ENCODE measurements around the gene CD151.
A peak's percentile ranks its signal among the peaks of the same experiment; 100 is the strongest.

The CD151 gene

GRCh38 chr11:838441-839279 lies 5.9 kb downstream of the CD151 start:
- Histone ChIP-seq H3K9ac (ENCODE audit: low read length) (no peak overlapping the region), H3K9me3 (ENCODE audit: control insufficient read depth, insufficient read depth, low read depth, low read length) (no peaks in the 10 kb centered on the region), H3K27me3 (ENCODE audit: control insufficient read depth, insufficient read depth, low read length) (no peaks in the 10 kb centered on the region), H3K36me3 (ENCODE audit: control insufficient read depth, insufficient read depth, low read length) (peaks cover 45% of the 10 kb centered on the region), H3K4me1 (ENCODE audit: control insufficient read depth, insufficient read depth, low read length) (peaks cover 31% of the 10 kb centered on the region), H3K27ac (ENCODE audit: low read depth, low read length) (no peak overlapping the region), H3K4me3 (ENCODE audit: low read depth, low read length) (no peak overlapping the region)

- Histone ChIP-seq H3K27ac (ENCODE audit: low read depth, low read length) (no peak overlapping the region), H3K36me3 (ENCODE audit: control insufficient read depth, insufficient read depth, low read length) (peaks cover 45% of the 10 kb centered on the region)
Observed at GRCh38 chr11:839280-839623, 6.5 kb downstream of the CD151 start.

GRCh38 chr11:839875-840617 lies 7.3 kb downstream of the CD151 start:
- Histone ChIP-seq H3K4me3 (ENCODE audit: low read depth, low read length) (no peak overlapping the region), H3K9ac (ENCODE audit: low read length) (no peak overlapping the region), H3K27ac (ENCODE audit: low read depth, low read length) (no peak overlapping the region), H3K27me3 (ENCODE audit: control insufficient read depth, insufficient read depth, low read length) (no peaks in the 10 kb centered on the region), H3K36me3 (ENCODE audit: control insufficient read depth, insufficient read depth, low read length) (peaks cover 45% of the 10 kb centered on the region), H3K9me3 (ENCODE audit: control insufficient read depth, insufficient read depth, low read depth, low read length) (no peaks in the 10 kb centered on the region), H3K4me1 (ENCODE audit: control insufficient read depth, insufficient read depth, low read length) (peaks cover 19% of the 10 kb centered on the region)

More at GRCh38 chr11:839280-839623, 6.5 kb downstream of the CD151 start:
- Histone ChIP-seq H3K9me3 (ENCODE audit: control insufficient read depth, insufficient read depth, low read depth, low read length) (no peaks in the 10 kb centered on the region), H3K9ac (ENCODE audit: low read length) (no peak overlapping the region), H3K4me3 (ENCODE audit: low read depth, low read length) (no peak overlapping the region), H3K27me3 (ENCODE audit: control insufficient read depth, insufficient read depth, low read length) (no peaks in the 10 kb centered on the region), H3K4me1 (ENCODE audit: control insufficient read depth, insufficient read depth, low read length) (peaks cover 25% of the 10 kb centered on the region)

GRCh38 chr11:841981-842369 lies 9.2 kb downstream of the CD151 start:
- Histone ChIP-seq H3K4me1 (ENCODE audit: control insufficient read depth, insufficient read depth, low read length) (peaks cover 34% of the 10 kb centered on the region), H3K27ac (ENCODE audit: low read depth, low read length) (peak overlapping the region; percentile 100), H3K9ac (ENCODE audit: low read length) (peak overlapping the region; percentile 100)

GRCh38 chr11:842370-843002 lies 9.7 kb downstream of the CD151 start, which contains the start of the genes POLR2L and TSPAN4:
POLR2L (minus strand) TSS chr11:842529; CDS start chr11:842508, 21 bp downstream.
TSPAN4 (plus strand) TSS chr11:842852; CDS start chr11:850305, 7,453 bp downstream.
- Histone ChIP-seq H3K27ac (ENCODE audit: low read depth, low read length) (peak within 1 kb of the TSS; percentile 100), H3K4me1 (ENCODE audit: control insufficient read depth, insufficient read depth, low read length) (peaks cover 34% of the 10 kb centered on the region), H3K36me3 (ENCODE audit: control insufficient read depth, insufficient read depth, low read length) (peaks cover 35% of the 10 kb centered on the region), H3K27me3 (ENCODE audit: control insufficient read depth, insufficient read depth, low read length) (peaks cover 6% of the 10 kb centered on the region; the same call in 1 of the 2 replicates), H3K4me3 (ENCODE audit: low read depth, low read length) (peak within 1 kb of the TSS; percentile 98), H3K9ac (ENCODE audit: low read length) (peak within 1 kb of the TSS; percentile 100), H3K9me3 (ENCODE audit: control insufficient read depth, insufficient read depth, low read depth, low read length) (no peaks in the 10 kb centered on the region)

More at GRCh38 chr11:841981-842369, 9.2 kb downstream of the CD151 start:
- Histone ChIP-seq H3K27me3 (ENCODE audit: control insufficient read depth, insufficient read depth, low read length) (peaks cover 6% of the 10 kb centered on the region; the same call in 1 of the 2 replicates), H3K4me3 (ENCODE audit: low read depth, low read length) (peak overlapping the region; percentile 98), H3K9me3 (ENCODE audit: control insufficient read depth, insufficient read depth, low read depth, low read length) (no peaks in the 10 kb centered on the region), H3K36me3 (ENCODE audit: control insufficient read depth, insufficient read depth, low read length) (peaks cover 40% of the 10 kb centered on the region)

- H3K27ac ChIP-seq (ENCODE audit: low read depth, low read length), result peak overlapping the region; percentile 36; the same call in 1 of the 2 replicates
Observed at GRCh38 chr11:843086-843734, 10.5 kb downstream of the CD151 start.

GRCh38 chr11:843818-844692 lies 11.3 kb downstream of the CD151 start:
- H3K27me3 ChIP-seq (ENCODE audit: control insufficient read depth, insufficient read depth, low read length), result peaks cover 13% of the 10 kb centered on the region; the same call in 1 of the 2 replicates
- peaks cover 21% of the 10 kb centered on the region for H3K36me3 ChIP-seq (ENCODE audit: control insufficient read depth, insufficient read depth, low read length)
- H3K9ac ChIP-seq (ENCODE audit: low read length), result peak overlapping the region; percentile 67
- peak overlapping the region; percentile 98 for H3K4me3 ChIP-seq (ENCODE audit: low read depth, low read length)
- peak overlapping the region; percentile 61; the same call in 1 of the 2 replicates for H3K27ac ChIP-seq (ENCODE audit: low read depth, low read length)
- H3K4me1 ChIP-seq (ENCODE audit: control insufficient read depth, insufficient read depth, low read length), result peaks cover 35% of the 10 kb centered on the region
- H3K9me3 ChIP-seq (ENCODE audit: control insufficient read depth, insufficient read depth, low read depth, low read length), result no peaks in the 10 kb centered on the region

More at GRCh38 chr11:843086-843734, 10.5 kb downstream of the CD151 start:
- peaks cover 6% of the 10 kb centered on the region; the same call in 1 of the 2 replicates for H3K27me3 ChIP-seq (ENCODE audit: control insufficient read depth, insufficient read depth, low read length)
- H3K4me1 ChIP-seq (ENCODE audit: control insufficient read depth, insufficient read depth, low read length), result peaks cover 34% of the 10 kb centered on the region
- peak overlapping the region; percentile 67 for H3K9ac ChIP-seq (ENCODE audit: low read length)
- H3K36me3 ChIP-seq (ENCODE audit: control insufficient read depth, insufficient read depth, low read length), result peaks cover 28% of the 10 kb centered on the region
- peak overlapping the region; percentile 98 for H3K4me3 ChIP-seq (ENCODE audit: low read depth, low read length)
- H3K9me3 ChIP-seq (ENCODE audit: control insufficient read depth, insufficient read depth, low read depth, low read length), result no peaks in the 10 kb centered on the region

- peak overlapping the region; percentile 61; the same call in 1 of the 2 replicates for H3K27ac ChIP-seq (ENCODE audit: low read depth, low read length)
Observed at GRCh38 chr11:844693-845644, 12.2 kb downstream of the CD151 start.

More at GRCh38 chr11:844693-845644, 12.2 kb downstream of the CD151 start:
- Histone ChIP-seq H3K9me3 (ENCODE audit: control insufficient read depth, insufficient read depth, low read depth, low read length) (no peaks in the 10 kb centered on the region), H3K9ac (ENCODE audit: low read length) (peak overlapping the region; percentile 59), H3K36me3 (ENCODE audit: control insufficient read depth, insufficient read depth, low read length) (peaks cover 12% of the 10 kb centered on the region), H3K4me1 (ENCODE audit: control insufficient read depth, insufficient read depth, low read length) (peaks cover 36% of the 10 kb centered on the region), H3K27me3 (ENCODE audit: control insufficient read depth, insufficient read depth, low read length) (peaks cover 17% of the 10 kb centered on the region; the same call in 1 of the 2 replicates), H3K4me3 (ENCODE audit: low read depth, low read length) (peak overlapping the region; percentile 98)

Data from HUES6 (cell line).